OCI-LY1 (cell line): ENCODE measurements around the gene LRRFIP1.

Experiments
- H2AFZ ChIP-seq: fragments of 200-600 bp; sonication (generic), shearing (Covaris generic); 2 replicates; pipeline ENCODE4 v1.6.0; 2014; ENCODE audit warnings: antibody characterized with exemption, mild to moderate bottlenecking, low read length
- H3F3A ChIP-seq: fragments of 200-600 bp; sonication (generic), shearing (Covaris generic); 2 replicates; pipeline ENCODE4 v1.6.0; 2014; ENCODE audit warnings: mild to moderate bottlenecking, antibody characterized with exemption, low read length, moderate library complexity; ENCODE audit not compliant: insufficient read depth
- H3K27ac ChIP-seq: fragments of 200-600 bp; sonication (generic); 2 replicates; pipeline ENCODE4 v1.5.1; 2014; ENCODE audit warnings: low read length, mixed run types, mild to moderate bottlenecking, low read depth; ENCODE audit not compliant: poor library complexity, severe bottlenecking
- H3K27me3 ChIP-seq: fragments of 200-600 bp; sonication (generic); 2 replicates; pipeline ENCODE4 v1.6.0; 2014; ENCODE audit warnings: antibody characterized with exemption, mild to moderate bottlenecking, low read length, moderate library complexity; ENCODE audit not compliant: insufficient read depth
- H3K36me3 ChIP-seq: fragments of 200-600 bp; sonication (generic); 2 replicates; pipeline ENCODE4 v1.6.1; 2014; ENCODE audit warnings: mild to moderate bottlenecking, antibody characterized with exemption, low read length, moderate library complexity, mixed read lengths; ENCODE audit not compliant: insufficient read depth
- H3K4me1 ChIP-seq: fragments of 200-600 bp; sonication (generic); 2 replicates; pipeline ENCODE4 v1.5.1; 2014; ENCODE audit warnings: mild to moderate bottlenecking, low read length, moderate library complexity; ENCODE audit not compliant: insufficient read depth, severe bottlenecking
- H3K4me2 ChIP-seq: fragments of 200-600 bp; sonication (generic), shearing (Covaris generic); 2 replicates; pipeline ENCODE4 v1.6.1; 2014; ENCODE audit warnings: low read length
- H3K4me3 ChIP-seq: fragments of 200-600 bp; sonication (generic); 2 replicates; pipeline ENCODE4 v1.5.1; 2014; ENCODE audit warnings: low read length, low read depth, mild to moderate bottlenecking, mixed read lengths; ENCODE audit not compliant: poor library complexity, severe bottlenecking
- H3K79me2 ChIP-seq: fragments of 200-600 bp; shearing (Covaris generic); 2 replicates; pipeline ENCODE4 v1.6.1; 2016; ENCODE audit warnings: mixed run types, low read length, mixed read lengths; ENCODE audit not compliant: insufficient read depth
- H3K9ac ChIP-seq: fragments of 200-600 bp; sonication (generic), shearing (Covaris generic); 2 replicates; pipeline ENCODE4 v1.6.1; 2014; ENCODE audit warnings: mild to moderate bottlenecking, low read length, mixed read lengths
- H3K9me2 ChIP-seq: fragments of 200-600 bp; sonication (generic), shearing (Covaris generic); 2 replicates; pipeline ENCODE4 v1.6.1; 2014; ENCODE audit warnings: low read depth, mild to moderate bottlenecking, low read length, mixed read lengths
- H3K9me3 ChIP-seq: fragments of 200-600 bp; shearing (Covaris generic); 2 replicates; pipeline ENCODE4 v1.6.1; 2014; ENCODE audit warnings: low read length, mixed read lengths
- H4K20me1 ChIP-seq: fragments of 200-600 bp; sonication (generic), shearing (Covaris generic); 2 replicates; pipeline ENCODE4 v1.6.0; 2016; ENCODE audit warnings: mild to moderate bottlenecking, low read length; ENCODE audit not compliant: insufficient read depth
- CTCF ChIP-seq: fragments of 200-600 bp; sonication (generic), shearing (Covaris generic); IDR thresholded peaks from 2 replicates; pipeline ENCODE4 v1.5.1; 2017; ENCODE audit warnings: mild to moderate bottlenecking, antibody characterized with exemption, low read length, moderate library complexity, mixed read lengths
- EZH2 ChIP-seq: fragments of 200-600 bp; sonication (generic), shearing (Covaris generic); IDR thresholded peaks from 2 replicates; pipeline ENCODE4 v1.8.0; 2017; ENCODE audit warnings: borderline replicate concordance, mixed run types, mild to moderate bottlenecking, antibody characterized with exemption, low read length, moderate library complexity, mixed read lengths

Gene LRRFIP1

GRCh38 chr2:237615631-237616249 lies 11.6 kb upstream of the LRRFIP1 start:
- Histone ChIP-seq H4K20me1 (no peaks in the 10 kb centered on the region), H3K27me3 (peaks cover 11% of the 10 kb centered on the region; the same call in 1 of the 2 replicates), H3K79me2 (no peaks in the 10 kb centered on the region), H3K4me2 (no peak overlapping the region), H3K27ac (no peak overlapping the region), H3K9me3 (no peaks in the 10 kb centered on the region), H3K4me1 (no peaks in the 10 kb centered on the region), H3K9me2 (no peaks in the 10 kb centered on the region), H3F3A (no peaks in the 10 kb centered on the region), H3K4me3 (no peak overlapping the region), H3K9ac (no peak overlapping the region), H3K36me3 (no peaks in the 10 kb centered on the region), H2AFZ (no peak overlapping the region)
- TF ChIP-seq EZH2 (no peak), CTCF (no peak)

- Histone ChIP-seq H3K9me2 (no peaks in the 10 kb centered on the region), H3K79me2 (no peaks in the 10 kb centered on the region), H3K4me3 (no peak overlapping the region), H3K4me1 (no peaks in the 10 kb centered on the region), H3K9me3 (no peaks in the 10 kb centered on the region), H4K20me1 (no peaks in the 10 kb centered on the region), H3K36me3 (no peaks in the 10 kb centered on the region), H3K4me2 (no peak overlapping the region), H3K27ac (no peak overlapping the region), H3K27me3 (peaks cover 11% of the 10 kb centered on the region; the same call in 1 of the 2 replicates), H3K9ac (no peak overlapping the region), H2AFZ (no peak overlapping the region), H3F3A (no peaks in the 10 kb centered on the region)
- TF ChIP-seq EZH2 (no peak), CTCF (no peak)
These were observed 11.0 kb upstream of the LRRFIP1 start for GRCh38 chr2:237616373-237616733.

DNA sequence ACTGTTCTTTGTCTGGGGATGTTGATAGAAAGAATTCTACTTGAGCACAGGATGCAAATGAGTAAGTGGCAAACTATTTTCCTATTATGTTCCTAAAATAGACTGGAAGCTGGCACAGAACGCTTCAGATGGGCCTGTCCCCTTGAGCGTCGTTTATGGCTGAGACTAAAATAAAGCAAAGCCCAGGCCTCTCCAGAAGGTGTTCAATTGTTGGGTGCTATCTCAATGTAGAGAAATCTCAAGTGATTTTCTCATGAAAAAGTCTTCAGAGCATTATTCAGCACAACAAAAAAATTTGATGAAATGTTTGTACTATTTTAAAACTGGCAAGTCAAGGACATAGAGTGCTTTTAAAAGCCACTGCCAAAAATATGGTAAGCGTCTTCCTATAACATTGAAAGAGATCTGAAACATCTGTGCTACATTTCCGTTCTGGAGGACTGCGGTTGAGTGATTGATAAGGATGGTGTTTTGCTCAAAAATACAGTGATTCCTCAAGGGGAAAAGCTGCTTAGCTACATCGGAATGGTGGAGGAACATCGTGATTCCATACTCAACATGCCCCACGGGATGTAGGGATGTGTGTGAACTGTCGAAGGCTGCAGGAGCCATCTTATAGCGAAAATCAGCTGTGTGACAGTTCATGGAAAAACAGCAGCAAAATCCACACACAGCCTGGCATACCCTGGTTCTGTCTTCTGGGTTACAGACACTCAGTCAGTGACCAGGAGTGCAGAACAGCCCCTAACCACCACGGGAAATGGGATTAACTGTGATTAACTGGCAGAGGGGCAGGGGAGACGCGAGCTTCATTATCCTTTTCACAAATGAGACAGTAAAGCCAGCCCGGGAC lies 10.4 kb upstream of the LRRFIP1 start:
- Histone ChIP-seq H3K79me2 (no peaks in the 10 kb centered on the region), H3K27me3 (peaks cover 11% of the 10 kb centered on the region; the same call in 1 of the 2 replicates), H3K9me3 (no peaks in the 10 kb centered on the region), H3K9me2 (no peaks in the 10 kb centered on the region), H4K20me1 (no peaks in the 10 kb centered on the region), H2AFZ (no peak overlapping the region), H3K27ac (no peak overlapping the region), H3K36me3 (no peaks in the 10 kb centered on the region), H3K4me3 (no peak overlapping the region), H3F3A (no peaks in the 10 kb centered on the region), H3K4me1 (no peaks in the 10 kb centered on the region), H3K4me2 (no peak overlapping the region), H3K9ac (no peak overlapping the region)
- TF ChIP-seq EZH2 (no peak), CTCF (no peak)
